ENCODE measurements around the gene RAX. TPM values are rescaled to one million over a fixed set of nuclear protein-coding genes. Genes with fewer than 3 reads are reported as not detected.

RAX gene
- total and polyA plus RNA-seq, 5 experiments from 2014 or later = not detected

DNA sequence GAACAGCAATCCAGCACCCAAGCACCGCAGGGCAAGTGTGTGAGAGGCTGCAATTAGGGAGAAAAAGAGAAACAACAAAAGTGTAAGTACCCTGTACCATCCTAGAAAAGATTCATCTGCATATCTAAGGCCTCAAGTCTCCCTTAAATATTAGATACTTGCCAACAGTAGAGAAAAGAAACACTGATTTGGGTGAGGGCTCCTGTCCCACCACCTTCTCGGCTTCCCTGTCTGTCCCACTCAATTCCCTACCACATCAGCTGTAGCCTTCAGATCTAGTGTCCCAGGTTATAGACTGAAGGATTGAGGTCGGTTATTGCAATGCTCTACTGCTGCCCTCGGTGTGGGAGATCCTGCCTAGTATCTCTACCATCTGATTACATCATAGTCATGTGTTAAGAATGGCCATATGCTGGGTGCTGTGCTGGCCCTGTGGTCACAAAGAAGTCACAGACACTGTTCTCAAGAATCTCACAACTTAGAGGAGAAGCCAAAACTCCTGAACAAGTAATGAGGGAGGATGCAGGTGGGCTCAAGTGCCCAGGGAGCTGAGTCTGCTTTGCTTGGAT lies 2.5 kb downstream of the RAX start:
- POLR2A ChIA-PET = no interaction called here
- peaks cover 0 to 5% (median 0%) of the 10 kb centered on the region in 3 donors for H3K36me3 Mint-ChIP-seq
- ATAC-seq (no peak), DNase-seq (no peak)
- peak overlapping the region in 1 of 10 donors; percentile 26 for H3K4me3 Mint-ChIP-seq
- no peak overlapping the region for H3K27ac Mint-ChIP-seq
- peaks cover 19 to 45% (median 35%) of the 10 kb centered on the region in 4 donors for H3K4me1 Mint-ChIP-seq
- peaks cover 49 to 86% (median 75%) of the 10 kb centered on the region in 5 donors for H3K27me3 Mint-ChIP-seq
- peaks cover 0 to 4% (median 0%) of the 10 kb centered on the region in 9 donors for H3K9me3 Mint-ChIP-seq

- POLR2A ChIA-PET = no interaction called here
- H3K36me3 Mint-ChIP-seq = peaks cover 0 to 5% (median 0%) of the 10 kb centered on the region in 3 donors
- peaks cover 44 to 83% (median 69%) of the 10 kb centered on the region in 5 donors for H3K27me3 Mint-ChIP-seq
- no peak for DNase-seq
- H3K4me3 Mint-ChIP-seq = peak overlapping the region; percentile 21 to 84 (median 65)
- no peak overlapping the region for H3K27ac Mint-ChIP-seq
- no peak for ATAC-seq
- peaks cover 19 to 43% (median 37%) of the 10 kb centered on the region in 4 donors for H3K4me1 Mint-ChIP-seq
- H3K9me3 Mint-ChIP-seq = peaks cover 0 to 4% (median 0%) of the 10 kb centered on the region in 9 donors
These were observed 3.6 kb downstream of the RAX start for GRCh38 chr18:59269563-59270119.

GRCh38 chr18:59268721-59269562 lies 4.3 kb downstream of the RAX start:
- Mint-ChIP-seq H3K36me3 (peaks cover 0 to 5% (median 0%) of the 10 kb centered on the region in 3 donors), H3K27ac (no peak overlapping the region), H3K4me3 (peak overlapping the region in 8 of 10 donors; percentile 12 to 84 (median 55)), H3K27me3 (peaks cover 42 to 82% (median 66%) of the 10 kb centered on the region in 5 donors), H3K4me1 (peaks cover 17 to 41% (median 33%) of the 10 kb centered on the region in 4 donors), H3K9me3 (peaks cover 0 to 4% (median 0%) of the 10 kb centered on the region in 9 donors)
- no peak for DNase-seq
- POLR2A ChIA-PET = no interaction called here
- peak; percentile 41 to 56 for ATAC-seq

- peaks cover 0 to 11% (median 0%) of the 10 kb centered on the region in 3 donors for H3K36me3 Mint-ChIP-seq
- H3K27ac Mint-ChIP-seq = peak overlapping the region in 2 of 10 donors; percentile 2 to 29
- peaks cover 44 to 82% (median 67%) of the 10 kb centered on the region in 5 donors for H3K27me3 Mint-ChIP-seq
- peak overlapping the region in 8 of 10 donors; percentile 6 to 77 (median 40) for H3K4me3 Mint-ChIP-seq
- POLR2A ChIA-PET = no interaction called here
- H3K9me3 Mint-ChIP-seq = peaks cover 0 to 8% (median 0%) of the 10 kb centered on the region in 9 donors
- ATAC-seq (no peak), DNase-seq (no peak)
- H3K4me1 Mint-ChIP-seq = peaks cover 15 to 40% (median 29%) of the 10 kb centered on the region in 4 donors
These were observed 5.0 kb downstream of the RAX start for GRCh38 chr18:59268127-59268720.

GRCh38 chr18:59267503-59268126 lies 5.6 kb downstream of the RAX start:
- Mint-ChIP-seq H3K27me3 (peaks cover 46 to 88% (median 69%) of the 10 kb centered on the region in 5 donors), H3K9me3 (peaks cover 0 to 12% (median 0%) of the 10 kb centered on the region in 9 donors), H3K4me1 (peaks cover 15 to 40% (median 29%) of the 10 kb centered on the region in 4 donors), H3K4me3 (peak overlapping the region in 6 of 10 donors; percentile 23 to 75 (median 45)), H3K36me3 (peaks cover 0 to 12% (median 0%) of the 10 kb centered on the region in 3 donors), H3K27ac (no peak overlapping the region)
- POLR2A ChIA-PET = interaction anchor here (0.6 kb wide), 1 partner anchor 19 kb away, joined by 4 read pairs; no protein-coding TSS in a partner anchor
- DNase-seq (no peak), ATAC-seq (no peak)

- peak overlapping the region in 6 of 10 donors; percentile 23 to 75 (median 45) for H3K4me3 Mint-ChIP-seq
- H3K27me3 Mint-ChIP-seq = peaks cover 47 to 92% (median 68%) of the 10 kb centered on the region in 5 donors
- H3K4me1 Mint-ChIP-seq = peaks cover 15 to 38% (median 27%) of the 10 kb centered on the region in 4 donors
- no peak for DNase-seq
- peak overlapping the region in 1 of 10 donors; percentile 25 for H3K27ac Mint-ChIP-seq
- POLR2A ChIA-PET = interaction anchor here (0.6 kb wide), 1 partner anchor 18 kb away, joined by 4 read pairs; no protein-coding TSS in a partner anchor
- H3K36me3 Mint-ChIP-seq = peaks cover 0 to 12% (median 0%) of the 10 kb centered on the region in 3 donors
- H3K9me3 Mint-ChIP-seq = peaks cover 0 to 14% (median 0%) of the 10 kb centered on the region in 9 donors
- ATAC-seq = no peak
These were observed 6.3 kb downstream of the RAX start for GRCh38 chr18:59266886-59267502.

- DNase-seq = no peak
- POLR2A ChIA-PET = no interaction called here
- no peak overlapping the region for H3K27ac Mint-ChIP-seq
- ATAC-seq = no peak
- peaks cover 0 to 16% (median 1%) of the 10 kb centered on the region in 9 donors for H3K9me3 Mint-ChIP-seq
- peaks cover 15 to 37% (median 24%) of the 10 kb centered on the region in 4 donors for H3K4me1 Mint-ChIP-seq
- peaks cover 0 to 12% (median 0%) of the 10 kb centered on the region in 3 donors for H3K36me3 Mint-ChIP-seq
- peaks cover 47 to 88% (median 63%) of the 10 kb centered on the region in 5 donors for H3K27me3 Mint-ChIP-seq
- peak overlapping the region in 6 of 10 donors; percentile 16 to 59 (median 42) for H3K4me3 Mint-ChIP-seq
These were observed 6.8 kb downstream of the RAX start for GRCh38 chr18:59266459-59266858.

DNA sequence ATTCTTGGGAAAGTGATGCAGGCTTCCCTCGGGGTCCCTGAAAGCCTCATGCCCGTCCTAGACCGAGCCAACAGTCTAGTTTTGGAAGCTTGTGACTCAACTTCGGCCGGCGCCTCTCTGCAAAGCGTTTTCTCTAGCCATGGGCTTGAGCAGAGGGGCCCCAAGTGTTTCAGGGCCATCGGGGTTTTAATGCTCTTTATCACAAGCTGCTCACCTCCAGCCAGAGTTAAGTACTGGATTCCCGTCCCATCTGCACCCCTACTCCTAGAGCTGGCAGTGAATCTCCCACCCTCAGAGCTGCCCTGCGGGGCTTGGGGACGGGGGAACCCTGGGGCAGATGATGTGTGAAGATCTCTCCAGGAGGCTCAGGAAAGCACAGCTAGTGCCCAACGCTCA lies 7.3 kb downstream of the RAX start:
- H3K27ac Mint-ChIP-seq = no peak overlapping the region
- POLR2A ChIA-PET = no interaction called here
- peaks cover 0 to 12% (median 0%) of the 10 kb centered on the region in 3 donors for H3K36me3 Mint-ChIP-seq
- DNase-seq = no peak
- H3K27me3 Mint-ChIP-seq = peaks cover 42 to 83% (median 59%) of the 10 kb centered on the region in 5 donors
- H3K4me3 Mint-ChIP-seq = peak overlapping the region in 8 of 10 donors; percentile 26 to 61 (median 46)
- peaks cover 0 to 18% (median 1%) of the 10 kb centered on the region in 9 donors for H3K9me3 Mint-ChIP-seq
- peaks cover 15 to 37% (median 24%) of the 10 kb centered on the region in 4 donors for H3K4me1 Mint-ChIP-seq
- no peak for ATAC-seq

DNA sequence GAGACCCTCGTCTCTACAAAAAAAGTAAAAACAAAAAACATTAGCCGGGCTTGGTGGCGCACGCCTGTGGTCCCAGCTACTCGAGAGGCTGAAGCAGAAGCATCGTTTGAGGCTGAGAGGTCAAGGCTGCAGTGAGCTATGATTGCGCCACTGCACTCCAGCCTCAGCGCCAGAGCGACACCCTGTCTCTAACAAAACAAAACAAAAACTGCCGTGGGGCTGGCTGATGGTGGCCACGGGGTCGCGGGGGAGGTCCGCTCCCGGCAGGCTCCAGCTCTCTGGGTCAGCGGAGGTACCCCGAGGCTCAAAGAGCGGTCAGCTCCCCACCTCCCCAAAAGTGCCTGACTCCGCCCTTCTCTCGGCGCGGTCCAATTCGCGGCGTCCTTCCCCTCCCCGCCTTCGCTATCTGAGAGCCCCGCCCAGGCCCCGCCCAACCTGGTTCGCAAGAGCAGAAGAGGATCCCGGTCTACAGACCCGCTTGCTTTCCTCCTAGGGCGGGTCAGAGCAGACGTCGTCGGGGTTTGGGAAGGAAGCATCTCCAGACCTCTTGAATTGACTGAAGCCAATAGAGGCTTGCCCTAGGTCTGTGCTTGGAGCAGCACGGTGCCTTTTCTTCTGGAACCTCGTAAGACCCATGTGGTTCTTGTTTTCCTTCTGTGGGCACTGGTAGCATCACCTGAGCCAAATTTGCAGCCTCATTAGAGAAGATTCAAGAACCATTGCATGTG lies 7.8 kb downstream of the RAX start:
- Mint-ChIP-seq H3K36me3 (peaks cover 0 to 12% (median 0%) of the 10 kb centered on the region in 3 donors), H3K4me1 (peaks cover 15 to 37% (median 24%) of the 10 kb centered on the region in 4 donors), H3K4me3 (peak overlapping the region in 9 of 10 donors; percentile 10 to 61 (median 46)), H3K27me3 (peaks cover 39 to 78% (median 58%) of the 10 kb centered on the region in 5 donors), H3K27ac (no peak overlapping the region), H3K9me3 (peaks cover 0 to 23% (median 3%) of the 10 kb centered on the region in 9 donors)
- POLR2A ChIA-PET = no interaction called here
- DNase-seq (no peak), ATAC-seq (no peak)

DNA sequence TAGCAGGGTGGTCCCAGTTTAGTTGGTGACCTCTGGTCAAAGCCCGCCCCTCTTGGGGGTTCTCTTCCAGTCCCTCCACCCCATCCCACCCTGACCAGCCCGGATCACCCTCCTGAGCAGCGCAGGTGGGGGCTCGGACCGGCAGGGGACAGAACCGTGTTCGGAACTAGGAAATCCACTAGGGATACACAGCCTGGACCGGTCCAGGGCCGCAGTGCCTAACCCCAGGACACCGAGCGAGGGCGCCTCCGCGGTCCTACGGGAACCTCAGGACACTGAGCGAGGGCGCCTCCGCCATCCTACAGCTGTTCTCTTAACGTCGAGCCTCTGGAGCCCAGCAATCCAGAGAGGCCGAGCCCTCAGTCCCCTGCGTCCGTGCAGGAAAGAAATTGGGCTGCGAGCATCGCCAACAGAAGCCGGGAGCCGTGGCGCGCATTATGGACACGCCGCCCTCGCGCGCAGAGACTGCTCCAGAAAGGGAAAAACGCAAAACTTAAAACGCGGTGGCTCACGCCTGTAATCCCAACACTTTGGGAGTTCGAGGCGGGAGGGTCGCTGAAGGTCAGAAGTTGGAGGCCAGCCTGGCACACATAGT lies 8.5 kb downstream of the RAX start:
- peaks cover 0 to 12% (median 0%) of the 10 kb centered on the region in 3 donors for H3K36me3 Mint-ChIP-seq
- peaks cover 13 to 35% (median 22%) of the 10 kb centered on the region in 4 donors for H3K4me1 Mint-ChIP-seq
- H3K9me3 Mint-ChIP-seq = peaks cover 0 to 25% (median 3%) of the 10 kb centered on the region in 9 donors
- H3K27me3 Mint-ChIP-seq = peaks cover 37 to 75% (median 55%) of the 10 kb centered on the region in 5 donors
- POLR2A ChIA-PET = no interaction called here
- no peak for ATAC-seq
- H3K27ac Mint-ChIP-seq = no peak overlapping the region
- peak overlapping the region in 6 of 10 donors; percentile 10 to 61 (median 46) for H3K4me3 Mint-ChIP-seq
- DNase-seq = no peak
